AG09309 (cell line): ENCODE results near the gene PLEKHM2.
"Not testable (repeated sequence)": the region's sequence is repeated elsewhere in the genome, so short reads cannot be mapped to it uniquely, and the experiment has no call there.

Experiments
- DNase-seq: peaks from one replicate; pipeline ENCODE4 v3.0.0-alpha.2; 2010; ENCODE audit warnings: low read depth
- H3K4me3 ChIP-seq: 2 replicates; pipeline ENCODE4 v1.5.1; 2011; ENCODE audit warnings: mild to moderate bottlenecking, low read depth, low read length, moderate library complexity; ENCODE audit not compliant: control insufficient read depth
- CTCF ChIP-seq: IDR thresholded peaks from 2 replicates; pipeline ENCODE4 v1.5.1; 2011; ENCODE audit warnings: mild to moderate bottlenecking, low read depth, low read length, inconsistent platforms; ENCODE audit not compliant: insufficient read depth, control insufficient read depth; ENCODE audit errors: missing control alignments

Gene PLEKHM2

GRCh38 chr1:15649937-15650336 lies 34.2 kb upstream of the PLEKHM2 start:
- no peak for DNase-seq
- TF ChIP-seq CTCF = no peak
- no peak overlapping the region for H3K4me3 ChIP-seq

- TF ChIP-seq CTCF = no peak
- DNase-seq = no peak
- H3K4me3 ChIP-seq = no peak overlapping the region
These were observed 33.7 kb upstream of the PLEKHM2 start for GRCh38 chr1:15650433-15650832.

GRCh38 chr1:15652130-15652529 lies 32.0 kb upstream of the PLEKHM2 start:
- not testable (repeated sequence) for H3K4me3 ChIP-seq, DNase-seq

- no peak for TF ChIP-seq CTCF
- DNase-seq = no peak
- no peak overlapping the region for H3K4me3 ChIP-seq
These were observed 29.9 kb upstream of the PLEKHM2 start for GRCh38 chr1:15654091-15654690.

GRCh38 chr1:15656464-15656863 lies 27.7 kb upstream of the PLEKHM2 start:
- TF ChIP-seq CTCF = no peak
- DNase-seq = no peak
- no peak overlapping the region for H3K4me3 ChIP-seq

GRCh38 chr1:15657021-15657420 lies 27.1 kb upstream of the PLEKHM2 start:
- DNase-seq = no peak
- no peak overlapping the region for H3K4me3 ChIP-seq
- TF ChIP-seq CTCF = no peak

GRCh38 chr1:15660151-15660550 lies 24.0 kb upstream of the PLEKHM2 start:
- H3K4me3 ChIP-seq = no peak overlapping the region
- TF ChIP-seq CTCF = no peak
- no peak for DNase-seq
